AG04450 (cell line): ENCODE data around the gene PHAF1. TPM values are rescaled to one million over a fixed set of nuclear protein-coding genes. Genes with fewer than 3 reads are reported as not detected.

Source experiments
- CTCF ChIA-PET: fragments of 300-600, 350-600 bp; formaldehyde crosslinking; extraction: SDS; loops from one replicate; lab custom pipeline; 2022; ENCODE audit warnings: antibody characterized with exemption, inconsistent platforms; lab: Charles Lee
- POLR2A ChIA-PET: fragments of 350-600 bp; formaldehyde crosslinking; extraction: SDS; loops from one replicate; lab custom pipeline; 2021; ENCODE audit warnings: antibody characterized with exemption, inconsistent platforms; lab: Yijun Ruan, JAX
- DNase-seq: peaks from one replicate; pipeline ENCODE4 v3.0.0-alpha.2; 2011; ENCODE audit warnings: low read depth, low spot score
- H3K27ac ChIP-seq: one replicate; pipeline ENCODE4 v1.5.1; 2012; ENCODE audit warnings: low read depth, low read length, control low read depth
- H3K27me3 ChIP-seq: one replicate; pipeline ENCODE4 v1.6.0; 2012; ENCODE audit warnings: low read length; ENCODE audit not compliant: control insufficient read depth, insufficient read depth
- H3K4me3 ChIP-seq: 2 replicates; pipeline ENCODE4 v1.5.1; 2011; ENCODE audit warnings: mild to moderate bottlenecking, low read depth, low read length, control low read depth
- H3K9me3 ChIP-seq: 2 replicates; pipeline ENCODE4 v1.5.1; 2012; ENCODE audit warnings: low read length; ENCODE audit not compliant: control insufficient read depth, insufficient read depth
- polyA plus RNA-seq: library from polyadenylated mRNA; depleted of rRNA; stranded (reverse); fragments of >200 nt; gene quantifications from 2 replicates; pipeline ENCODE4 v1.2.3, GENCODE V29; 2011
- TF ChIP-seq, protein P1 (sequence below): IDR thresholded peaks from 2 replicates; pipeline ENCODE4 v1.5.1; 2011; ENCODE audit warnings: low read depth, low read length, control low read depth, inconsistent platforms

PHAF1 gene
- polyA plus RNA-seq, 1 experiment, result 26.1 TPM

- Histone ChIP-seq H3K4me3 (no peak overlapping the region), H3K27me3 (no peaks in the 10 kb centered on the region), H3K9me3 (no peaks in the 10 kb centered on the region), H3K27ac (no peak overlapping the region)
- ChIA-PET CTCF (interaction anchor here (0.8 to 2.2 kb wide), 2 partner anchors 14 to 110 kb away, joined by 3 to 11 read pairs; no protein-coding TSS in a partner anchor), POLR2A (no interaction called here)
- no peak for DNase-seq
- TF ChIP-seq, protein P1, sequence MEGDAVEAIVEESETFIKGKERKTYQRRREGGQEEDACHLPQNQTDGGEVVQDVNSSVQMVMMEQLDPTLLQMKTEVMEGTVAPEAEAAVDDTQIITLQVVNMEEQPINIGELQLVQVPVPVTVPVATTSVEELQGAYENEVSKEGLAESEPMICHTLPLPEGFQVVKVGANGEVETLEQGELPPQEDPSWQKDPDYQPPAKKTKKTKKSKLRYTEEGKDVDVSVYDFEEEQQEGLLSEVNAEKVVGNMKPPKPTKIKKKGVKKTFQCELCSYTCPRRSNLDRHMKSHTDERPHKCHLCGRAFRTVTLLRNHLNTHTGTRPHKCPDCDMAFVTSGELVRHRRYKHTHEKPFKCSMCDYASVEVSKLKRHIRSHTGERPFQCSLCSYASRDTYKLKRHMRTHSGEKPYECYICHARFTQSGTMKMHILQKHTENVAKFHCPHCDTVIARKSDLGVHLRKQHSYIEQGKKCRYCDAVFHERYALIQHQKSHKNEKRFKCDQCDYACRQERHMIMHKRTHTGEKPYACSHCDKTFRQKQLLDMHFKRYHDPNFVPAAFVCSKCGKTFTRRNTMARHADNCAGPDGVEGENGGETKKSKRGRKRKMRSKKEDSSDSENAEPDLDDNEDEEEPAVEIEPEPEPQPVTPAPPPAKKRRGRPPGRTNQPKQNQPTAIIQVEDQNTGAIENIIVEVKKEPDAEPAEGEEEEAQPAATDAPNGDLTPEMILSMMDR, result no peak
These were observed 22.4 kb upstream of the PHAF1 start for GRCh38 chr16:67087291-67087690.

- ChIA-PET POLR2A (no interaction called here), CTCF (interaction anchor here (0.8 kb wide), 1 partner anchor 110 kb away, joined by 3 read pairs; no protein-coding TSS in a partner anchor)
- Histone ChIP-seq H3K9me3 (no peaks in the 10 kb centered on the region), H3K4me3 (no peak overlapping the region), H3K27ac (no peak overlapping the region), H3K27me3 (no peaks in the 10 kb centered on the region)
- TF ChIP-seq, protein P1, result no peak
- no peak for DNase-seq
These were observed 21.9 kb upstream of the PHAF1 start for GRCh38 chr16:67087803-67088202.

- Histone ChIP-seq H3K27ac (no peak overlapping the region), H3K4me3 (no peak overlapping the region), H3K27me3 (no peaks in the 10 kb centered on the region), H3K9me3 (no peaks in the 10 kb centered on the region)
- TF ChIP-seq, protein P1, result no peak
- ChIA-PET CTCF (no interaction called here), POLR2A (no interaction called here)
- no peak for DNase-seq
These were observed 21.2 kb upstream of the PHAF1 start for GRCh38 chr16:67088551-67088950.

- CTCF ChIA-PET, result no interaction called here
- TF ChIP-seq, protein P1, result no peak
These were observed 20.6 kb upstream of the PHAF1 start for GRCh38 chr16:67089101-67089500.

DNA sequence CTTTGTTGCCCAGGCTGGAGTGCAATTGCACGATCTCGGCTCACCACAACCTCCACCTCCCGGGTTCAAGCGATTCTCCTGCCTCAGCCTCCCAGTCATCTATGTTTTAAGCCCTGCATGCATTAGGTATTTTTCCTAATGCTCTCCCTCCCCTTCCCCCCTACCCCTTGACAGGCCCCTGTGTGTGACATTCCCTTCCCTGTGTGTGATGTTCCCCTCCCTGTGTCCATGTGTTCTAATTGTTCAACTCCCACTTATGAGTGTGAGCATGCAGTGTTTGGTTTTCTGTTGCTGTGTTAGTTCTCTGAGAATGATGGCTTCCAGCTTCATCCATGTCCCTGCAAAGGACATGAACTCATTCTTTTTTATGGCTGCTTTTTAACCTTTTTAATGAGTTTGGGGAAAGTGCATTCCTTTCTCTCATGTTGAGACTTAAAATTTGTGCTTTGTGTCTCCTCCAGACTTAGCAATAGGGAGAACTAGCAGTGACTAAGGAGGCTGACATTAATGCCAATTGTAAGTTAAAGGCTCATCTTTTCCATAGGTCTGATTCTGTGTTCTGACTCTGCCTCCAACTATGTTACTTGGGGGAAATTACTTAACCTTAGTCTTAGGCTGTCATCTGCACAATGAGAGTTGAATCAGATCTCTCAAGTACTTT lies 17.7 kb upstream of the PHAF1 start:
- no peak overlapping the region for H3K4me3 ChIP-seq
- TF ChIP-seq, protein P1, result no peak
- DNase-seq, result no peak
- H3K9me3 ChIP-seq, result no peaks in the 10 kb centered on the region
- peak overlapping the region; percentile 47 for H3K27ac ChIP-seq
- no peaks in the 10 kb centered on the region for H3K27me3 ChIP-seq
- POLR2A ChIA-PET, result interaction anchor here (0.7 kb wide), 1 partner anchor 82 kb away, joined by 4 read pairs; no protein-coding TSS in a partner anchor
- CTCF ChIA-PET, result no interaction called here

More at GRCh38 chr16:67089101-67089500, 20.6 kb upstream of the PHAF1 start:
- no peaks in the 10 kb centered on the region for H3K9me3 ChIP-seq
- no peaks in the 10 kb centered on the region for H3K27me3 ChIP-seq
- H3K27ac ChIP-seq, result no peak overlapping the region
- H3K4me3 ChIP-seq, result no peak overlapping the region
- DNase-seq, result no peak
- POLR2A ChIA-PET, result no interaction called here
